H1 (cell line): Measurements from ENCODE around the gene RBP7. TPM values are rescaled to one million over a fixed set of nuclear protein-coding genes. Genes with fewer than 3 reads are reported as not detected.

Source experiments
- CTCF ChIA-PET: fragments of 300-600 bp; sonication (Branson Sonifier 250); formaldehyde crosslinking; loops from one replicate; lab custom pipeline; 2021; ENCODE audit not compliant: partially characterized antibody; lab: Charles Lee
- POLR2A ChIA-PET: fragments of 300-600 bp; sonication (Branson Sonifier 250); formaldehyde crosslinking; loops from one replicate; lab custom pipeline; 2021; ENCODE audit warnings: inconsistent platforms; ENCODE audit not compliant: partially characterized antibody; lab: Charles Lee
- DNase-seq, 2 experiments: peaks; one replicate each; pipeline versions ENCODE4 v3.0.0 to v3.0.0-alpha.2; 2010 to 2022; ENCODE audit warnings: low spot score in 2 of 2, low read depth in 1 of 2, mixed read lengths in 1 of 2
- FAIRE-seq: peaks from 2 replicates; lab custom pipeline; 2011; peaks lifted over from hg19 to GRCh38; lab: Jason Lieb, UNC
- H2AFZ ChIP-seq: 2 replicates; pipeline ENCODE4 v1.8.1; 2012; ENCODE audit warnings: low read length, inconsistent platforms
- H2AK5ac ChIP-seq: 2 replicates; pipeline ENCODE4 v1.6.1; 2013; ENCODE audit warnings: low read depth, low read length
- H2BK120ac ChIP-seq: replicated peaks from 2 replicates; pipeline ENCODE3; 2013; ENCODE audit warnings: low read depth, low read length, inconsistent platforms
- H2BK12ac ChIP-seq: 2 replicates; pipeline ENCODE4 v1.6.1; 2013; ENCODE audit warnings: low read depth, low read length
- H2BK15ac ChIP-seq: 2 replicates; pipeline ENCODE4 v1.6.1; 2013; ENCODE audit warnings: low read length
- H2BK20ac ChIP-seq: 2 replicates; pipeline ENCODE4 v1.6.1; 2013; ENCODE audit warnings: low read length
- H2BK5ac ChIP-seq: 2 replicates; pipeline ENCODE4 v1.6.1; 2013; ENCODE audit warnings: low read depth, low read length
- H3K14ac ChIP-seq: 2 replicates; pipeline ENCODE4 v1.6.1; 2013; ENCODE audit warnings: inconsistent platforms; ENCODE audit not compliant: insufficient read length
- H3K18ac ChIP-seq: 2 replicates; pipeline ENCODE4 v1.6.1; 2013; ENCODE audit warnings: low read length; ENCODE audit errors: extremely low read depth
- H3K23ac ChIP-seq: 2 replicates; pipeline ENCODE4 v1.6.1; 2013; ENCODE audit warnings: inconsistent platforms; ENCODE audit not compliant: insufficient read length
- H3K23me2 ChIP-seq: 2 replicates; pipeline ENCODE4 v1.6.1; 2013; ENCODE audit warnings: low read depth, low read length
- H3K27ac ChIP-seq: 2 replicates; pipeline ENCODE4 v1.6.1; 2011; ENCODE audit warnings: low read depth, low read length, inconsistent platforms
- H3K27me3 ChIP-seq, 4 experiments: replicated peaks in 1 of 4; 1 replicate in 1 of 4; 2 replicates in 3 of 4; pipeline versions ENCODE4 v1.6.1 to v1.8.1; 2011 to 2013; ENCODE audit warnings: low read length in 3 of 4, mild to moderate bottlenecking in 3 of 4, inconsistent platforms in 2 of 4, mixed read lengths in 2 of 4, moderate library complexity in 1 of 4; ENCODE audit not compliant: control insufficient read depth in 3 of 4, insufficient read depth in 3 of 4; ENCODE audit errors: extremely low read depth in 1 of 4
- H3K36me3 ChIP-seq, 4 experiments: 2 replicates each; pipeline versions ENCODE4 v1.6.1 to v1.8.1; 2011 to 2013; ENCODE audit warnings: mild to moderate bottlenecking in 4 of 4, low read length in 3 of 4, moderate library complexity in 2 of 4, control low read depth in 1 of 4, inconsistent platforms in 1 of 4; ENCODE audit not compliant: insufficient read depth in 4 of 4, control insufficient read depth in 2 of 4
- H3K4ac ChIP-seq: replicated peaks from 2 replicates; pipeline ENCODE3; 2013; ENCODE audit warnings: low read length, low read depth, mixed read lengths, inconsistent platforms; ENCODE audit not compliant: insufficient read length
- H3K4me1 ChIP-seq, 4 experiments: replicated peaks in 1 of 4; 1 replicate in 1 of 4; 2 replicates in 3 of 4; pipeline versions ENCODE4 v1.6.1 to v1.8.1; 2011 to 2013; ENCODE audit warnings: low read length in 3 of 4, inconsistent platforms in 2 of 4, mixed read lengths in 1 of 4; ENCODE audit not compliant: insufficient read depth in 4 of 4, control insufficient read depth in 3 of 4
- H3K4me2 ChIP-seq, 2 experiments: 2 replicates each; pipeline versions ENCODE4 v1.6.1 to v1.8.1; 2011 to 2013; ENCODE audit warnings: low read depth in 2 of 2, low read length in 2 of 2, control low read depth in 1 of 2, inconsistent platforms in 1 of 2, mild to moderate bottlenecking in 1 of 2; ENCODE audit not compliant: insufficient read depth in 1 of 2
- H3K4me3 ChIP-seq, 4 experiments: fragments of 200-600, 300-600 bp in 1 of 4; sonication (generic), shearing (Covaris generic), sonication (Bioruptor Twin) in 1 of 4; 2 replicates each; pipeline versions ENCODE4 v1.5.1 to v1.8.1; 2011 to 2016; ENCODE audit warnings: low read length in 4 of 4, low read depth in 3 of 4, control low read depth in 2 of 4, inconsistent platforms in 2 of 4, mild to moderate bottlenecking in 2 of 4, mixed read lengths in 1 of 4, moderate library complexity in 1 of 4; ENCODE audit not compliant: insufficient read depth in 2 of 4; ENCODE audit errors: extremely low read depth in 1 of 4
- H3K56ac ChIP-seq: replicated peaks from 2 replicates; pipeline ENCODE3; 2013; ENCODE audit warnings: low read depth, mild to moderate bottlenecking, mixed read lengths, low read length, inconsistent platforms; ENCODE audit not compliant: insufficient read length
- H3K79me1 ChIP-seq: 2 replicates; pipeline ENCODE4 v1.6.1; 2013; ENCODE audit warnings: low read depth, low read length, control low read depth
- H3K79me2 ChIP-seq, 2 experiments: 2 replicates each; pipeline versions ENCODE4 v1.6.1 to v1.8.1; 2012 to 2013; ENCODE audit warnings: low read length in 2 of 2, mild to moderate bottlenecking in 2 of 2, inconsistent platforms in 1 of 2; ENCODE audit not compliant: insufficient read depth in 2 of 2, control insufficient read depth in 1 of 2
- H3K9ac ChIP-seq, 4 experiments: replicated peaks in 1 of 4; 1 replicate in 1 of 4; 2 replicates in 3 of 4; pipeline versions ENCODE4 v1.6.1 to v1.8.1; 2011 to 2013; ENCODE audit warnings: low read depth in 3 of 4, low read length in 3 of 4, control low read depth in 2 of 4, mild to moderate bottlenecking in 2 of 4, moderate library complexity in 2 of 4, inconsistent platforms in 1 of 4; ENCODE audit errors: extremely low read depth in 1 of 4
- H3K9me3 ChIP-seq, 2 experiments: 2 replicates each; pipeline versions ENCODE4 v1.6.1 to v1.8.1; 2012 to 2013; ENCODE audit warnings: mild to moderate bottlenecking in 2 of 2, moderate library complexity in 2 of 2, control low read depth in 1 of 2, inconsistent platforms in 1 of 2, low read depth in 1 of 2, low read length in 1 of 2, mixed read lengths in 1 of 2; ENCODE audit not compliant: insufficient read depth in 2 of 2
- H4K20me1 ChIP-seq, 2 experiments: replicated peaks in 1 of 2; 2 replicates each; pipeline versions ENCODE3 to v1.8.1; 2011 to 2013; ENCODE audit warnings: inconsistent platforms in 2 of 2, low read length in 2 of 2, mild to moderate bottlenecking in 1 of 2; ENCODE audit not compliant: insufficient read depth in 2 of 2, control insufficient read depth in 1 of 2
- H4K5ac ChIP-seq: 2 replicates; pipeline ENCODE4 v1.6.1; 2013; ENCODE audit warnings: low read length, low read depth, mixed read lengths, inconsistent platforms; ENCODE audit not compliant: insufficient read length
- H4K8ac ChIP-seq: 2 replicates; pipeline ENCODE4 v1.8.0; 2013; ENCODE audit warnings: mild to moderate bottlenecking, moderate library complexity, low read length, inconsistent platforms; ENCODE audit not compliant: insufficient read depth; ENCODE audit errors: extremely low read depth
- H4K91ac ChIP-seq: replicated peaks from 2 replicates; pipeline ENCODE3; 2013; ENCODE audit warnings: low read length, mixed read lengths, inconsistent platforms; ENCODE audit not compliant: insufficient read length
- ASH2L ChIP-seq: fragments of 200-600, 300-600 bp; sonication (generic); IDR thresholded peaks from one replicate; pipeline ENCODE4 v1.7.1; 2017; ENCODE audit warnings: low read length
- CTBP2 ChIP-seq: IDR thresholded peaks from 2 replicates; pipeline ENCODE4 v1.7.0; 2011; ENCODE audit warnings: borderline replicate concordance, mild to moderate bottlenecking, moderate library complexity, mixed read lengths, low read length; ENCODE audit not compliant: insufficient read depth, insufficient read length
- FOSL1 ChIP-seq: IDR thresholded peaks from 2 replicates; pipeline ENCODE4 v1.6.1; 2011; ENCODE audit warnings: mild to moderate bottlenecking, low read depth, low read length, moderate library complexity; ENCODE audit not compliant: insufficient read depth
- GTF2F1 ChIP-seq: IDR thresholded peaks from 2 replicates; pipeline ENCODE4 v1.6.1; 2012; ENCODE audit warnings: low read depth, low read length, improper control_type of control experiment, borderline replicate concordance
- HDAC6 ChIP-seq: IDR thresholded peaks from one replicate; pipeline ENCODE4 v1.7.1; 2012; ENCODE audit warnings: low read depth, mild to moderate bottlenecking, inconsistent platforms, low read length, moderate library complexity
- JUN ChIP-seq: IDR thresholded peaks from 2 replicates; pipeline ENCODE4 v1.6.1; 2011; ENCODE audit warnings: low read depth, mild to moderate bottlenecking, improper control_type of control experiment, low read length
- PHF8 ChIP-seq: fragments of 200-600 bp; sonication (generic); conservative IDR thresholded peaks from 2 replicates; pipeline ENCODE4 v1.7.1; 2012; ENCODE audit warnings: low read depth, mild to moderate bottlenecking, inconsistent platforms, low read length, moderate library complexity
- POLR2A ChIP-seq, 2 experiments: IDR thresholded peaks; 1 replicate in 1 of 2; 2 replicates in 1 of 2; pipeline ENCODE4 v1.6.1; 2011; ENCODE audit warnings: low read depth in 2 of 2, low read length in 2 of 2, mild to moderate bottlenecking in 2 of 2; ENCODE audit errors: control extremely low read depth in 1 of 2
- RNF2 ChIP-seq: fragments of 200-900, 300-1000 bp; sonication (generic); IDR thresholded peaks from 2 replicates; pipeline ENCODE4 v1.7.1; 2016; ENCODE audit warnings: borderline replicate concordance, low read depth, mild to moderate bottlenecking, antibody characterized with exemption, low read length; ENCODE audit not compliant: poor library complexity, severe bottlenecking; ENCODE audit errors: missing control alignments
- TAF1 ChIP-seq: IDR thresholded peaks from 2 replicates; pipeline ENCODE4 v1.6.1; 2011; ENCODE audit warnings: mild to moderate bottlenecking, low read depth, low read length
- WGBS, 2 experiments: shearing (Covaris generic) in 1 of 2; methylation state at CpG; one replicate each; pipeline versions ENCODE4 v1.1.6 to v1.1.7; 2013 to 2015; ENCODE audit warnings: low lambda C conversion rate in 2 of 2, mixed read lengths in 2 of 2, inconsistent platforms in 1 of 2, low coverage in 1 of 2, missing lambda C conversion rate in 1 of 2; ENCODE audit not compliant: insufficient replicate concordance in 2 of 2, insufficient coverage in 1 of 2, insufficient read length in 1 of 2; ENCODE audit errors: extremely low coverage in 1 of 2, missing lambda C conversion rate in 1 of 2; 5-methylcytosine and 5-hydroxymethylcytosine counted together
- polyA plus RNA-seq, 7 experiments: library from polyadenylated mRNA; depleted of rRNA in 3 of 7; stranded (reverse) in 5 of 7; unstranded in 2 of 7; fragments of >200 nt in 5 of 7; fragments of 200-250 nt in 2 of 7; gene quantifications; 1 replicate in 5 of 7; 2 replicates in 1 of 7; 4 replicates in 1 of 7; pipeline versions ENCODE4 v1.2.1 to v1.2.3, GENCODE V29; 2011 to 2013; ENCODE audit warnings: missing spikeins in 2 of 7, mixed read lengths in 2 of 7
- total RNA-seq: library from RNA; stranded (reverse); fragmentation: NEBNext Ultra II Directional; extraction: Animal tissue kit (Norgen Biotek cat#: 25700); gene quantifications from 2 replicates; pipeline ENCODE4 v1.2.1, GENCODE V29; 2021

Gene RBP7
- total and polyA plus RNA-seq, 2 of the 8 experiments (the other 6 are each of a cell fraction or from before 2014, with no cell fraction given), result 5.7 to 7.2 TPM

DNA sequence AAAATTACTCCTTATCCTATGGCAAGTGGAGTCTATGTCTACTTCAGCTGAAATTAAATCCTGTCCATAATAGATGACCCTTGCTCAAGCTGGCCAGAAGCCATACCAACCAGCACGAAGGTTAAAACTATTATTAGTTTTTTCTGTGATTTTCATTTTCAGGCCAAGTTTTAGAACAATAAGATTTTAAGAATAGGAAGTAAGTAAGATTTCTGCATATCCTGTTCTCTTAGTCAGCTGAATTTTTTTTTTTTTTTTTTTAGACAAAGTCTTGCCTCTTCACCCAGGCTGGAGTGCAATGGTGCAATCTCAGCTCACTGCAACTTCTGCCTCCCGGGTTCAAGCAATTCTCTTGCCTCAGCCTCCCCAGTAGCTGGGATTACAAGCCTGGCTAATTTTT, 6.1 kb upstream of the RBP7 start:
- no peak overlapping the region for H3K4me3 ChIP-seq
- H3K27me3 ChIP-seq, result no peaks in the 10 kb centered on the region
- no peak overlapping the region for H3K18ac ChIP-seq
- no peaks in the 10 kb centered on the region for H3K9me3 ChIP-seq
- no peak overlapping the region for H2BK120ac ChIP-seq
- no peak overlapping the region for H3K23ac ChIP-seq
- no peak for FAIRE-seq
- H2BK15ac ChIP-seq, result no peak overlapping the region
- no peak overlapping the region for H2BK12ac ChIP-seq
- TF ChIP-seq HDAC6 (no peak), JUN (no peak), RNF2 (no peak), FOSL1 (no peak), GTF2F1 (no peak), ASH2L (no peak), CTBP2 (no peak), TAF1 (no peak), PHF8 (no peak), POLR2A (IDR thresholded peaks at IDR 0.05; ENCODE audit: control extremely low read depth in 1 of 2, low read depth in 2 of 2, low read length in 2 of 2) (no peak)
- H4K8ac ChIP-seq, result no peak overlapping the region
- H2AFZ ChIP-seq, result no peak overlapping the region
- DNase-seq, result no peak
- ChIA-PET POLR2A (no interaction called here), CTCF (interaction anchor here (0.6 to 2.2 kb wide), 3 partner anchors 49 to 288 kb away, joined by 3 to 6 read pairs (median 3); no protein-coding TSS in a partner anchor)
- no peaks in the 10 kb centered on the region for H3K79me2 ChIP-seq
- no peak overlapping the region for H4K5ac ChIP-seq
- 81% methylated on average over 2 of the region's 2 CpGs; no CpG with 5 or more reads in 1 of the 2 experiments for WGBS, 2 experiments
- no peak overlapping the region for H4K91ac ChIP-seq
- H4K20me1 ChIP-seq, result no peaks in the 10 kb centered on the region
- no peak overlapping the region for H3K9ac ChIP-seq
- H3K14ac ChIP-seq, result no peak overlapping the region
- no peak overlapping the region for H2AK5ac ChIP-seq
- no peak overlapping the region for H2BK20ac ChIP-seq
- no peak overlapping the region for H3K56ac ChIP-seq
- no peaks in the 10 kb centered on the region for H3K4me1 ChIP-seq
- no peaks in the 10 kb centered on the region for H3K23me2 ChIP-seq
- H3K36me3 ChIP-seq, result no peaks in the 10 kb centered on the region
- H3K27ac ChIP-seq, result no peak overlapping the region
- no peak overlapping the region for H2BK5ac ChIP-seq
- H3K4me2 ChIP-seq, result no peak overlapping the region
- H3K79me1 ChIP-seq, result no peaks in the 10 kb centered on the region
- H3K4ac ChIP-seq, result no peak overlapping the region
